ENCODE measurements around the gene NUBPL.

NUBPL gene

DNA sequence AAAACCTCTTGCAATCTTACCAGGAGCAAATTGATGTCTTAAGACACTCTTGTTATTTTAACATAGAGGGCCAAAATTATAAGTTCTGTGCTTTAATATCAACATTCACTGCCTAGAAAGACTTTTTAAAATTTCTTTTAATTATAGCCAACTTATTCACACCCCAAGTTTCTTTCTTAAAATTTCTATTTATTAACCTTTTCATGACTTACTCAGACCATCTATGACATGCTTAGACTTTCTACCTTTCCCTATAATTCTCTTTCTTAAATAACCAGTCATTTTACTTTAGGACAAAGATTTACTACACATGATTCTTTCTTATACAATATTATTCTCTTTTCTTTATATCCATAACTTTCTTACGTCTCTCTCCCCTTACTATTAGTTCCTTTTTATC, 220.4 kb downstream of the NUBPL start:
- TF ChIP-seq YY1 (IDR thresholded peaks at IDR 0.05; ENCODE audit: low read depth), result no peak
- no peak for TF ChIP-seq TCF12 (IDR thresholded peaks at IDR 0.05; ENCODE audit: low read depth)
- TF ChIP-seq, protein P1, sequence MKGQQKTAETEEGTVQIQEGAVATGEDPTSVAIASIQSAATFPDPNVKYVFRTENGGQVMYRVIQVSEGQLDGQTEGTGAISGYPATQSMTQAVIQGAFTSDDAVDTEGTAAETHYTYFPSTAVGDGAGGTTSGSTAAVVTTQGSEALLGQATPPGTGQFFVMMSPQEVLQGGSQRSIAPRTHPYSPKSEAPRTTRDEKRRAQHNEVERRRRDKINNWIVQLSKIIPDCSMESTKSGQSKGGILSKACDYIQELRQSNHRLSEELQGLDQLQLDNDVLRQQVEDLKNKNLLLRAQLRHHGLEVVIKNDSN (IDR thresholded peaks at IDR 0.05), result no peak
- no peak for TF ChIP-seq MAX (IDR thresholded peaks at IDR 0.05)
- no peak for TF ChIP-seq EGR1 (IDR thresholded peaks at IDR 0.05)
- no peak for TF ChIP-seq ZBTB7A (IDR thresholded peaks at IDR 0.05; ENCODE audit: low read depth)
- TF ChIP-seq CEBPB (IDR thresholded peaks at IDR 0.05), result no peak
- no peak for TF ChIP-seq TAF1 (IDR thresholded peaks at IDR 0.05; ENCODE audit: low read depth)
- TF ChIP-seq FOXM1 (IDR thresholded peaks at IDR 0.05; ENCODE audit: borderline replicate concordance, low read depth), result no peak
- TF ChIP-seq TEAD4 (IDR thresholded peaks at IDR 0.05), result no peak
- TF ChIP-seq EP300 (IDR thresholded peaks at IDR 0.05; ENCODE audit: borderline replicate concordance), result no peak
- TF ChIP-seq RAD21 (IDR thresholded peaks at IDR 0.05; ENCODE audit: low read depth), result no peak
- TF ChIP-seq NFIC (IDR thresholded peaks at IDR 0.05), result no peak
- no peak for TF ChIP-seq CREB1 (IDR thresholded peaks at IDR 0.05; ENCODE audit: low read depth)
- no peak for TF ChIP-seq REST (IDR thresholded peaks at IDR 0.05; ENCODE audit: low read depth)

DNA sequence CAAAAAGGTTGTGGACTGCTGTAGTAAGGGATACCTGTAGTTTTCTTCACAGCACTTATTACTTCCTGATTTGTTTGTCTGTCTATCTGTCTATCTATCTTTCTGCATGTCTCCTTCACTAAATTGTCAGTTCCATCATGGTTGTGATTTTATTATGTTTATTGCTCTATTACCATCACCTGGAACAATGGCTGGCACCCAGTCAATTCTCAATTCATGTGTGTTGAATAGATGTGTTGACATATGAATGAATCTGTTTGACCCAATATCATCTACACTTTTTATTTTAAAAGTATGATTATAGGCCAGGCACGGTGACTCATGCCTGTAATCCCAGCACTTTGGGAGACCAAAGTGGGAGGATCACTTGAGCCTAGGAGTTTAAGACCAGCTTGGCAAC, 224.4 kb downstream of the NUBPL start:
- TF ChIP-seq EGR1 (IDR thresholded peaks at IDR 0.05) (no peak), TEAD4 (IDR thresholded peaks at IDR 0.05) (no peak), CEBPB (IDR thresholded peaks at IDR 0.05) (no peak), TAF1 (IDR thresholded peaks at IDR 0.05; ENCODE audit: low read depth) (no peak), ZBTB7A (IDR thresholded peaks at IDR 0.05; ENCODE audit: low read depth) (no peak)

- no peak for TF ChIP-seq FOXM1 (IDR thresholded peaks at IDR 0.05; ENCODE audit: borderline replicate concordance, low read depth)
- TF ChIP-seq RAD21 (IDR thresholded peaks at IDR 0.05; ENCODE audit: low read depth), result no peak
- no peak for TF ChIP-seq EGR1 (IDR thresholded peaks at IDR 0.05)
- TF ChIP-seq CEBPB (IDR thresholded peaks at IDR 0.05), result no peak
- TF ChIP-seq TCF12 (IDR thresholded peaks at IDR 0.05; ENCODE audit: low read depth), result no peak
Measured at GRCh38 chr14:31787377-31787776, 226.2 kb downstream of the NUBPL start.

DNA sequence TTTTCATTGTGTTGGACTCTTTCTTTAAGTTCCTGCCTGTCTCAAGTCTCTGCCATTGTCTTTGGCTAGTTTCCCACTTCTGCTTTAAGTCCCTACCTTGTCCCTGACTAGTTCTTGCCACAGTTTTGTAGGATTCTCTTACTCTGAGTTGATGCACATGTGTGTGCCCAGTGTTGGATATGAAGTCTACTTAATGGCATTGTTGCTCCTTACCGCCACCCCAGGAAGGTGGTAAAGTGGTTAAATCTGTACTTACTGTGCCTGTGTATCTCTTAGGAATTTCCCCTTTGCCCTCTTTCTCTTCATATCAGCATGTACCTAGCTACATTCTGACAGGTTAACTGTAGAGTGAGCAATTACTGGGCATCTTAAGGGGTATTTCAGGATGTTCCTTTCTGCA, 227.1 kb downstream of the NUBPL start:
- no peak for TF ChIP-seq CREB1 (IDR thresholded peaks at IDR 0.05; ENCODE audit: low read depth)
- TF ChIP-seq YY1 (IDR thresholded peaks at IDR 0.05; ENCODE audit: low read depth), result no peak
- no peak for TF ChIP-seq EP300 (IDR thresholded peaks at IDR 0.05; ENCODE audit: borderline replicate concordance)
- no peak for TF ChIP-seq REST (IDR thresholded peaks at IDR 0.05; ENCODE audit: low read depth)
- TF ChIP-seq FOXM1 (IDR thresholded peaks at IDR 0.05; ENCODE audit: borderline replicate concordance, low read depth), result no peak
- TF ChIP-seq TCF12 (IDR thresholded peaks at IDR 0.05; ENCODE audit: low read depth), result no peak

DNA sequence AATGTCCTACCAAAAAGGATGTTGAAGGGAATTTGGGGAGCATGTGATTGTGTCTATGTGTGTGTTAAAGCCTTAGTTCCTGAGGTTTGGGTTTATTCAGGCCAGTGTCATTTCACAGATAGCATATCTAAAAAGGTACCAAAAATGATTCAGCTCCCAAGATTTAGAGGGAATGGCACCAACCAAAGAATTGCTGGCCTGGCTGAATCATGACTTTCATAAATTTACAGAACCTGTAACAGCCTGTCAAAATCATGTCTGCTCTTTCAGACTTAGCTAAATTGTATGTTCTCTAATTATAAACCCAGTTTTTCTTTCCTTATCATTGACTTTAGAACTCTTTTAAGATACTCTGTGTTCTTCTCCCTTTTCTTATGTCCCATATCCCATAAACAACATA, 231.5 kb downstream of the NUBPL start:
- TF ChIP-seq CREB1 (IDR thresholded peaks at IDR 0.05; ENCODE audit: low read depth), result no peak
- no peak for TF ChIP-seq TEAD4 (IDR thresholded peaks at IDR 0.05)
- no peak for TF ChIP-seq FOXM1 (IDR thresholded peaks at IDR 0.05; ENCODE audit: borderline replicate concordance, low read depth)
- no peak for TF ChIP-seq YY1 (IDR thresholded peaks at IDR 0.05; ENCODE audit: low read depth)
- no peak for TF ChIP-seq CEBPB (IDR thresholded peaks at IDR 0.05)
- no peak for TF ChIP-seq REST (IDR thresholded peaks at IDR 0.05; ENCODE audit: low read depth)
- TF ChIP-seq MAX (IDR thresholded peaks at IDR 0.05), result no peak

- no peak for TF ChIP-seq TAF1 (IDR thresholded peaks at IDR 0.05; ENCODE audit: low read depth)
- TF ChIP-seq, protein P1 (IDR thresholded peaks at IDR 0.05), result no peak
- no peak for TF ChIP-seq YY1 (IDR thresholded peaks at IDR 0.05; ENCODE audit: low read depth)
- TF ChIP-seq TCF12 (IDR thresholded peaks at IDR 0.05; ENCODE audit: low read depth), result no peak
- TF ChIP-seq RAD21 (IDR thresholded peaks at IDR 0.05; ENCODE audit: low read depth), result no peak
- no peak for TF ChIP-seq EP300 (IDR thresholded peaks at IDR 0.05; ENCODE audit: borderline replicate concordance)
- TF ChIP-seq EGR1 (IDR thresholded peaks at IDR 0.05), result no peak
- TF ChIP-seq CREB1 (IDR thresholded peaks at IDR 0.05; ENCODE audit: low read depth), result no peak
- no peak for TF ChIP-seq NFIC (IDR thresholded peaks at IDR 0.05)
- TF ChIP-seq REST (IDR thresholded peaks at IDR 0.05; ENCODE audit: low read depth), result no peak
- no peak for TF ChIP-seq FOXM1 (IDR thresholded peaks at IDR 0.05; ENCODE audit: borderline replicate concordance, low read depth)
- TF ChIP-seq MAX (IDR thresholded peaks at IDR 0.05), result no peak
- no peak for TF ChIP-seq CEBPB (IDR thresholded peaks at IDR 0.05)
- TF ChIP-seq TEAD4 (IDR thresholded peaks at IDR 0.05), result no peak
- TF ChIP-seq ZBTB7A (IDR thresholded peaks at IDR 0.05; ENCODE audit: low read depth), result no peak
Measured at GRCh38 chr14:31802838-31803237, 241.6 kb downstream of the NUBPL start.
